Measurements from ENCODE around the gene ANKDD1B. TPM values are rescaled to one million over a fixed set of nuclear protein-coding genes. Genes with fewer than 3 reads are reported as not detected.

The ANKDD1B gene
- total and polyA plus RNA-seq, 12 donors, result 0.04 to 0.37 (median 0.21) TPM; not detected in 6

GRCh38 chr5:75660678-75661465, 49.6 kb downstream of the ANKDD1B start:
- H3K27me3 ChIP-seq, result no peaks in the 10 kb centered on the region
- no peaks in the 10 kb centered on the region for H3K9me3 ChIP-seq
- H3K4me3 ChIP-seq, result no peak overlapping the region
- H3K36me3 ChIP-seq, result no peaks in the 10 kb centered on the region
- WGBS, 2 donors, result 85 to 88% methylated on average over 16 of the region's 16 CpGs
- H3K27ac ChIP-seq, result peak overlapping the region in 1 of 10 donors; percentile 32
- peak in 3 of 8 donors; percentile 38 to 58 (median 47) for ATAC-seq
- no peak for DNase-seq
- intact Hi-C loops (cut with DNase I), result loop anchor here in 2 of 10 donors (5.0 to 10.0 kb wide), 2 partner anchors 146 to 1914 kb away; partner anchors contain the start of genes CERT1 (in 1 of the 2) and POLK (in 1 of the 2)
- H3K4me1 ChIP-seq, result peaks cover 0 to 3% (median 0%) of the 10 kb centered on the region in 9 donors
- TF ChIP-seq CTCF (IDR thresholded peaks at IDR 0.05), result no peak

GRCh38 chr5:75662061-75662460, 50.8 kb downstream of the ANKDD1B start:
- Histone ChIP-seq H3K9me3 (no peaks in the 10 kb centered on the region), H3K4me3 (no peak overlapping the region), H3K4me1 (peaks cover 0 to 3% (median 0%) of the 10 kb centered on the region in 9 donors), H3K36me3 (no peaks in the 10 kb centered on the region), H3K27me3 (no peaks in the 10 kb centered on the region), H3K27ac (no peak overlapping the region)
- ATAC-seq, result no peak
- 91 to 95% methylated on average over 2 of the region's 2 CpGs for WGBS, 2 donors
- no peak for TF ChIP-seq CTCF (IDR thresholded peaks at IDR 0.05)
- intact Hi-C loops (cut with DNase I), result loop anchor here in 2 of 10 donors (5.0 to 10.0 kb wide), 2 partner anchors 147 to 1915 kb away; partner anchors contain the start of genes CERT1 (in 1 of the 2) and POLK (in 1 of the 2)
- DNase-seq, result no peak

GRCh38 chr5:75663579-75664284, 52.5 kb downstream of the ANKDD1B start:
- WGBS, 2 donors, result 83 to 84% methylated on average over 12 of the region's 12 CpGs
- ATAC-seq, result no peak
- intact Hi-C loops (cut with DNase I), result loop anchor here in 2 of 10 donors (5.0 to 10.0 kb wide), 2 partner anchors 149 to 1916 kb away; partner anchors contain the start of genes CERT1 (in 1 of the 2) and POLK (in 1 of the 2)

More at GRCh38 chr5:75663579-75664284, 52.5 kb downstream of the ANKDD1B start:
- TF ChIP-seq CTCF (IDR thresholded peaks at IDR 0.05), result no peak
- Histone ChIP-seq H3K4me1 (peaks cover 0 to 11% (median 3%) of the 10 kb centered on the region in 9 donors), H3K27ac (no peak overlapping the region), H3K27me3 (no peaks in the 10 kb centered on the region), H3K36me3 (no peaks in the 10 kb centered on the region), H3K4me3 (no peak overlapping the region), H3K9me3 (no peaks in the 10 kb centered on the region)
- DNase-seq, result no peak
